ENCODE measurements around the gene MAP3K4.

DNA sequence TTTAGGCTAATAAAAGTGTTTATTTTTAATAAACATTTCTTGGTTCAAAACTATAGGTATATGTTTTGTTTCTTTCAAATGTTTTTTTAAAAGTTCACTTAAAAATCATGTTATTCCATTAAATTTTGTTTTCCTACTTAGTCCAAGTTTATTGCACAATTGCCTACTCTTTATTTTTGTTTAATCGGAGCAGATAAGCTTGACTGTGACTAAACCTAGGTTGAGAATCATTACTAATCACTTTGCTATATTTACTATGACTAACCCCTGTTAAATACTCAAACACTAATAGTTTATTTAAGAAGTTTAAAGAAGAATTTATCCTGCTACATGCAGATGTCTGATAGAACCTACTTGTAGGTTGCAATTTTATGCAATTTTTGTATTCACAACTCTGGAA is 18.8 kb downstream of the MAP3K4 start:
- no peak for TF ChIP-seq POLR2A (IDR thresholded peaks at IDR 0.05; ENCODE audit: low read depth, low read length)
- TF ChIP-seq POLR2AphosphoS5 (IDR thresholded peaks at IDR 0.05; ENCODE audit: low read depth, low read length), result no peak
- no peak for TF ChIP-seq TAF1 (IDR thresholded peaks at IDR 0.05; ENCODE audit: borderline replicate concordance, low read depth, low read length)

Data from GM12892 (cell line).